Myocyte (in vitro differentiated cells): ENCODE results near the gene ATE1. TPM values are rescaled to one million over a fixed set of nuclear protein-coding genes. Genes with fewer than 3 reads are reported as not detected.

Experiments used
- DNase-seq: peaks from one replicate; pipeline ENCODE4 v3.0.0-alpha.2; 2012; ENCODE audit warnings: low read depth
- total RNA-seq: library from RNA; depleted of rRNA; stranded (reverse); fragments of >200 nt; gene quantifications from 2 replicates; pipeline ENCODE4 v1.2.3, GENCODE V29; 2014

ATE1 gene
- total RNA-seq, 1 donor from 2014 or later, result 35.6 TPM

- no peak for DNase-seq
Observed at GRCh38 chr10:121698902-121699301, 228.9 kb downstream of the ATE1 start.

GRCh38 chr10:121698336-121698735 is 229.5 kb downstream of the ATE1 start:
- DNase-seq, result no peak

- DNase-seq, result peak; percentile 22
Observed at GRCh38 chr10:121696854-121697253, 231.0 kb downstream of the ATE1 start.

- DNase-seq, result no peak
Observed at GRCh38 chr10:121695731-121696464, 231.9 kb downstream of the ATE1 start.

DNA sequence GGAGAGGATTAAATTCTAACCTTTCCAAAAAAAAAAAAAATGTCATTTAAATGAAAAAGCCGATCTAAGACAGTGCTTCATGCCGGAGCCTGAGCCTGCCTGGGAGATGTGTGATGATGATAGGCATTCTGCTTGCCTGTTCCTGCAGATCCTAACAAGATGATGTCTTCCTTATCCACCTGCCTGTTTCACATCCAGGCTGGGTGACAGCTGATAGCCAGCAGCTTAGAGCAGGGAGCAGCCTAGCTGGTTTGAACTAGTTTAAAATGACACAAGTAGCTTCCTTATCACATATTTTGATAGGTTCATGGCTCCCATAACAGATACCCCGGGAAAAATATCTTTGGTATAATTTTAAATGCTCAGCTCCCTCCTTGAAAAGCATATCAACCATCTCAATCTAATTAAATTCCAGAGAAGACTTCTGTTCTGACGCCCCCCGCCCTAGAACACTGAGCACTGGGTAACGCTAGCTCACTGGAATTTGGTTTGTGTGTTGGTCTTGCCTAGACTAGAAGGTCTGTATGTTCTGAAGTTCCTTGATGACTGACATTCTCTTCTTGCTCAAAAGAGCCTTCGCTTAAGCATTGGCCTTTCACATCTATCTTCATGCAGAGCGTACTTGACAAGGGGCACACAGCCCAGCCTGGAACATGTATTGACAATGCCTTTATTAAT is 232.7 kb downstream of the ATE1 start:
- DNase-seq, result peak; percentile 35

DNA sequence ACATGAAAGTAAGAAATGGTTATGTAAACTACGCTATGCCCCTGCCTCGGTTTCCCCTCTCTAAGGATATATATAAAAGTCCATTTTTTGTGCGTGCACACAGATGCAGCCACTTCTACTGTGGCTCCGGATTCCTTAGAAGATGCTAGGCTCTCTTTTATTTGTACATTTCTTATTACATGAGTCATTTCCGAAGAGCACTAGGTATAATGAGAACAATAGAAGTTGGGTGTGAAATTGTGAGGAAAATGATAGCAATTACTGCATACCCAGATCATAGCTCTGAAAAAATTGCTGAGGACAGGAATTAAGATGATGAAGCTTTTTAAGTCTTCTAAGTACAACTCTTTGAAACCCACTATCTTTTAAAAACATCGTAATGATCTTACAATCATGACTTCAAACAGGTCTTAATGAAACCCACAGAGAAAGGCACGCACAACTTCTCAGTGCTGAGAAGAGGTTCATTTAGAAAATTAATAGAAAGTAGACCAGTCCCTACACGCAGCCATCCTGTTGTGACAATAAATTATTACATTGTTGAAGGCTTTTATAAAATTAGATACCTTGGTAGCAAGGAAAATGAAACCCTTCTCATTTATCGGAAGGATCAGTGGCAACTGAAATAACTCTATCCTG is 233.4 kb downstream of the ATE1 start:
- no peak for DNase-seq

DNA sequence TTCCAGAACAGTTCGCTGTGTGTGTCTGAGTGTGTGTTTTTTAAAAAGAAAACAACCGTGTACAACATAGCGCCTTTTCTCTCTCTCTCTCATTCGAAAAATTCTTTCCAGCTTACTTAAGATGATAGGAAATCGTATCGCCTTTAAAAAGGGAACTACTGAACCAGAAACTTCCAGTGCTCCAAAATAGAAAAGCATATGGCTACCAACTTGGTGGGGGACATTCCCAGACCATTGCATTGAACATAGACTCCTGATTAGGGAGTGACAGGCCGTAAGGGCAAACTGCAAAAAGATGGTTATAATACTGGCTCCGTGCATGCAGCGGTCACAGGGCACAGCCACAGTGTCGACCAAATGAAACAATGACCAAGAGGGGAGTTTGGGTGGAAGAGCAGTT is 235.2 kb downstream of the ATE1 start:
- no peak for DNase-seq

DNA sequence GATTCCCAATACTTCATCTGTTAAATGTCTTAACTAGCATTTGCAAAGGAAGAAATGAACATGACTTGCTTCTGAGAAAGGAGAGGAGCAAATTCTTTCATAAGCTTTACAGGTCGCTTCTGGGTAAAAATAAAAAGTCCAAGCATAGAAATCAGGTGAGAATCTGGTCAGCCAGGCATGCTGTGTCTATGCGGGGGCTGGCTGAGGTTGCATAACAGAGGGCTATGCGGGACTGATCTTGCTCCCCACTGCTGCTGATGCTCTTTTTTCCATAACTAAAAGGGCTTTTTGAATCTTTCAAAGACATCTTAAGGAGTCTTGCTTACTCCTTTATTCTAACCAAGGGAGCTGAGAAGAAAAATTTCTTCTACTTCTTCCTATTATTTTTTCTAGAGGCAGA is 236.9 kb downstream of the ATE1 start:
- no peak for DNase-seq

Other genes starting within 250 kb of the ATE1 start
- gene NSMCE4A, start 47.2 kb upstream of the ATE1 start, total RNA-seq, result 24.4 and 24.6 TPM in 2 replicates
- gene TACC2, start 61.1 kb upstream of the ATE1 start, total RNA-seq, result 25.1 and 34.1 TPM in 2 replicates